ENCODE results near the gene SETD4. TPM values are rescaled to one million over a fixed set of nuclear protein-coding genes. Genes with fewer than 3 reads are reported as not detected.
"Not testable (repeated sequence)": the region's sequence is repeated elsewhere in the genome, so short reads cannot be mapped to it uniquely, and the experiment has no call there.

The SETD4 gene
- total RNA-seq, 1 donor from 2014 or later: 45.8 TPM

- H3K27ac Mint-ChIP-seq: no peak overlapping the region
- no peaks in the 10 kb centered on the region for H3K9me3 Mint-ChIP-seq (ENCODE audit: low read depth)
- H3K4me3 Mint-ChIP-seq (ENCODE audit: low read depth): no peak overlapping the region
- TF ChIP-seq CTCF (IDR thresholded peaks at IDR 0.05; ENCODE audit: unreplicated experiment): no peak
- H3K27me3 Mint-ChIP-seq: no peaks in the 10 kb centered on the region
- no peaks in the 10 kb centered on the region for H3K36me3 Mint-ChIP-seq (ENCODE audit: insufficient read depth)
- no peak for DNase-seq (ENCODE audit: low spot score, unreplicated experiment)
- H3K4me1 Mint-ChIP-seq (ENCODE audit: low read depth): peaks cover 12% of the 10 kb centered on the region
Measured at GRCh38 chr21:36076878-36077655, 16.7 kb upstream of the SETD4 start.

- Mint-ChIP-seq H3K36me3 (ENCODE audit: insufficient read depth) (no peaks in the 10 kb centered on the region), H3K9me3 (ENCODE audit: low read depth) (no peaks in the 10 kb centered on the region), H3K4me3 (ENCODE audit: low read depth) (no peak overlapping the region), H3K4me1 (ENCODE audit: low read depth) (peaks cover 15% of the 10 kb centered on the region), H3K27me3 (no peaks in the 10 kb centered on the region), H3K27ac (no peak overlapping the region)
- TF ChIP-seq CTCF (IDR thresholded peaks at IDR 0.05; ENCODE audit: unreplicated experiment): no peak
- DNase-seq (ENCODE audit: low spot score, unreplicated experiment): no peak
Measured at GRCh38 chr21:36075953-36076352, 15.6 kb upstream of the SETD4 start.

GRCh38 chr21:36075171-36075570 is 14.8 kb upstream of the SETD4 start:
- Mint-ChIP-seq H3K9me3 (ENCODE audit: low read depth) (no peaks in the 10 kb centered on the region), H3K27ac (no peak overlapping the region), H3K4me1 (ENCODE audit: low read depth) (peaks cover 15% of the 10 kb centered on the region), H3K27me3 (no peaks in the 10 kb centered on the region), H3K36me3 (ENCODE audit: insufficient read depth) (no peaks in the 10 kb centered on the region), H3K4me3 (ENCODE audit: low read depth) (no peak overlapping the region)
- no peak for TF ChIP-seq CTCF (IDR thresholded peaks at IDR 0.05; ENCODE audit: unreplicated experiment)
- DNase-seq (ENCODE audit: low spot score, unreplicated experiment): no peak

- not testable (repeated sequence) for H3K4me3 Mint-ChIP-seq (ENCODE audit: low read depth); H3K27me3 Mint-ChIP-seq; DNase-seq (ENCODE audit: low spot score, unreplicated experiment); H3K9me3 Mint-ChIP-seq (ENCODE audit: low read depth); H3K27ac Mint-ChIP-seq; H3K36me3 Mint-ChIP-seq (ENCODE audit: insufficient read depth)
- H3K4me1 Mint-ChIP-seq (ENCODE audit: low read depth): peaks cover 15% of the 10 kb centered on the region
Measured at GRCh38 chr21:36073911-36074310, 13.6 kb upstream of the SETD4 start.

- Mint-ChIP-seq H3K27me3 (no peaks in the 10 kb centered on the region), H3K9me3 (ENCODE audit: low read depth) (peaks cover 9% of the 10 kb centered on the region), H3K4me3 (ENCODE audit: low read depth) (no peak overlapping the region), H3K4me1 (ENCODE audit: low read depth) (peaks cover 15% of the 10 kb centered on the region), H3K27ac (no peak overlapping the region), H3K36me3 (ENCODE audit: insufficient read depth) (peaks cover 4% of the 10 kb centered on the region)
- TF ChIP-seq CTCF (IDR thresholded peaks at IDR 0.05; ENCODE audit: unreplicated experiment): no peak
- DNase-seq (ENCODE audit: low spot score, unreplicated experiment): no peak
Measured at GRCh38 chr21:36073181-36073580, 12.9 kb upstream of the SETD4 start.

Measured in progenitor cell of endocrine pancreas (in vitro differentiated cells).